NCI-H748 (cell line): ENCODE data around the gene FXYD7.
A peak's percentile ranks its signal among the peaks of the same experiment; 100 is the strongest.
"Not testable (repeated sequence)": the region's sequence is repeated elsewhere in the genome, so short reads cannot be mapped to it uniquely, and the experiment has no call there.

Source experiments
- DNase-seq: peaks from one replicate; lab custom pipeline; 2025; ENCODE audit not compliant: unreplicated experiment; lab: John Stamatoyannopoulos, UW

FXYD7 gene

DNA sequence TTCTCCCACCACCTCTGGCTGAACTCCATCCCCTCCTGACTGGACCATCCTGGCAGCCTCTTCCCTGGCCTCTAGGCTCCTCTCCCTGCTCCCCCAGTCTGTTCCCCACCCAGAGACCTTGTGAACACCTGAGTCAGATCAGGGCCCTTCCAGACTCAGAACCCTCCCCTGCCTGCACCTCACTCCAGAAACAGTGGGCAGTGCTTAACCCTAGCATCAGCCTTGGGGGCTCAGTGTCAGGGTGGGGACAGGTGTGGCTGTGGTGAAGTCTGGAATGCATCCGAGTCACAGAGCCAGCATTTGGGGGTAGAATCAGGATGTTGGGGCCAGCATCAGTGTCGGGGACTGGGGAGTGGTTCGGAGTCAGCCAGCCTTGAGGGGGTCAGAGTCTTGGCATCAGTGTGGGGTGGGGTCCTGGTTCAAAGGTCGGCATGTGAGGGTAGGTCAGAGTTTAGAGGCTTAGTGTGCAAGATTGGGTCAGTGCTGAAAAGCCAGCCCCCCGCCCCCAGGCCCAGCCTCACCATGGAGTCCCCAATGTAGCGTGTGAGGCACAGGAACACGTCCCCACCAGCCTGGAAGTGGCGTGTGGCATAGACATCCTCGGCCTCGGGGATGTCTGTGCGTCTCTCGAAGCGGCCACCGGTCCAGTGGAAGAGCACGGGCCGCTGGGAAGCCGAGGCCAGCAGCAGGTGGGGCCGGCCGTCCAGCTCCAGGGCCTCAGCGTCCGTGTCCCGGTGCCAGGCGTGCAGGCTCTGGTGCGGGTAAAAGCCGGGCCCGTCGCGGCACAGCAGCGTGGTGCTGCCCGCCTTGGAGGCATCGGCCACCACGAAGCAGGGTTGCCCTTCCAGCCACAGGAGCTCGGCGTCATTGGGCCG, 17.1 kb upstream of the FXYD7 start:
- no peak for DNase-seq

DNA sequence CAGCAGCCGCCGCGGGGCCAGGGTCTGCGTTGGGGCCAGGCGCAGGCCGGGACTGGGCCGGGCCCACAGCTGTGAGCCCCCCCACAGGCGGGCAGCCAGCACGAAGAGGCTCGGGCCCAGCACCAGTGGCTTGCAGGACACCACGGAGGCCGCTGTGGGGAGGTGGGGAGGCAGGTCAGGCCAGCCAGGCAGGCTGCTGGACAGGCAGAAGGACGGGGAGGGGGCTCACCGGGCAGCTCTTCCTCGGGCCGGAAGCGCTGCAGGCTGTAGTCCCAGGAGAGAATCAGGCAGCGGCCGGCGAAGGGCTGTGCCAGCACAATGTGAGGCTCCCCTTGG, 16.5 kb upstream of the FXYD7 start:
- no peak for DNase-seq

- DNase-seq = no peak
Measured at GRCh38 chr19:35127871-35128270, 15.2 kb upstream of the FXYD7 start.

DNA sequence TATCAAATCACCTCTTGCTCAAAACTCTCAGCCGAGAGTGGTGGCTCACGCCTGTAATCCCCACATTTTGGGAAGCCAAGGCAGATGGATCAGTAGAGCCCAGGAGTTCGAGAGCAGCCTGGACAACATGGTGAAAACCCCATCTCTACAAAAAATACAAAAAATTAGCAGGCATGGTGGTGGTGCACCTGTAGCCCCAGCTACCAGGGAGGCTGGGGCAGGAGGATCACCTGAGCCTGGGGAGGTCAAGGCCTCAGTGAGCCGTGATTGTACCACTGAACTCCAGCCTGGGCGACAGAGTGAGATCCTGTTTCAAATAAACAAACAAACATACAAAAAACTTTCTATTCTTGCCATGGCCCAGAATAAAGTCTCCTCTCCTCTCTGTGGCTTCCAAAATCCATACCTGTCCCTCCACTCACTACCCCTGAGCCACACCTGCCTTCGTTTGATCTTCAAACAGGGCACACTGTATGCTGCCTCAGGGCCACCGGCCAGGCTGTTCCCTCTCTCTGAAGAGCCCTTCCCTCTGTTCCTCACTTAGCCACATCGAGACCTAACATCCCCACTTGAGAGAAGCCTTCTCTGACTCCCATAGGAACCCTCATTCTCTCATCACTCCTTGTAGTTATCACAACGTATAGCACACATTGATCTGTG, 14.5 kb upstream of the FXYD7 start:
- no peak for DNase-seq

- DNase-seq = not testable (repeated sequence)
Measured at GRCh38 chr19:35129724-35130274, 13.3 kb upstream of the FXYD7 start.

DNA sequence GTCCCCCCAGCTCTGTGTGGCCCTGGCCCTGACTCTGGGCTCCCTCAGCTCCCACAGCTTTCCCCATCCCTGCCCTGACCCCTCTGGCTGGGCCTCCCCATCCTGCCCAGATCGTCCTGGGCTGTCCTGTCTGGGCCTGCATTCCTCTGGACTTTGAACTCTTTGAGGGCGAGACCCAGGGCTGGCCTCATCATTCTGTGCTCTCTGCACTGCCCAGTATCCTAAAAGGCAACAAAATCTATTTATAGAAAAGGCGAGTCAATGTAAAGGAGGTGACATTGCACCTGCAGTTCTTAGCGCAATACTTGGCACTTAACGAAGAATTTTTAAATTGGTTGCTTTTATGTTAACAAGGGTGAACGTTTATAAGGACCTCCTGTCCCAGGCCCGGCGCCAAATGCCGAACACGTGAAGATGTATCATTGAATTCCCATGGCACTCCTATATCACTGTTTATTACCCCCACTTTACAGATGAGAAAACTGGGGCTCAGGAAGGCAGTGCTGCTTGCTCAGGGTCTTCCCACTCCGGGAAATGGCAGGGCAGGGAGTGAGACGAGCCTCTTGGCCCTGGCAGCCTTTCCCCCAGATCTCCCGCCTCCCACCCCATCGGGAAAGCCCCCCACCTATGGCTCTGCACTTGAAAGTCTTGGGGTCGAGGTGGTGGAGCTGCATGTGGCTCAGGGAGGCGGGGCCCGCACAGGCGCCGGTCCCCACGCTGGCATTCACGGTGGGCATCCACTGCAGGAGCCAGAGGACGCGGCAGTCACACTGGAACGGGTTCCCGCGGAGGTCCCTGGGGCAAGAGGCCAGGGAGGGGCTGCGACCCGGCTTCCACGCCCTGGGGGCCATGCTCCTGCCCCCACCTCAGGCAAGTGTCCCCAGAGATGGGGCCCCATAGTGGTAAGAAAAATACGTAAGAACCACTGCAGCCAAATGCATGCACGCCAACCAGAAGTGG, 12.0 kb upstream of the FXYD7 start:
- no peak for DNase-seq

- DNase-seq = no peak
Measured at GRCh38 chr19:35132254-35132653, 10.8 kb upstream of the FXYD7 start.

- no peak for DNase-seq
Measured at GRCh38 chr19:35133826-35134225, 9.2 kb upstream of the FXYD7 start.

- no peak for DNase-seq
Measured at GRCh38 chr19:35134601-35135242, 8.3 kb upstream of the FXYD7 start, which contains the start of gene LGI4. TSS of gene LGI4 (minus strand) at chr19:35135059. CDS start at chr19:35134680, 379 bp downstream.

- DNase-seq = peak; percentile 63
Measured at GRCh38 chr19:35135389-35135909, 7.6 kb upstream of the FXYD7 start.

- DNase-seq = no peak
Measured at GRCh38 chr19:35136231-35136630, 6.8 kb upstream of the FXYD7 start.

DNA sequence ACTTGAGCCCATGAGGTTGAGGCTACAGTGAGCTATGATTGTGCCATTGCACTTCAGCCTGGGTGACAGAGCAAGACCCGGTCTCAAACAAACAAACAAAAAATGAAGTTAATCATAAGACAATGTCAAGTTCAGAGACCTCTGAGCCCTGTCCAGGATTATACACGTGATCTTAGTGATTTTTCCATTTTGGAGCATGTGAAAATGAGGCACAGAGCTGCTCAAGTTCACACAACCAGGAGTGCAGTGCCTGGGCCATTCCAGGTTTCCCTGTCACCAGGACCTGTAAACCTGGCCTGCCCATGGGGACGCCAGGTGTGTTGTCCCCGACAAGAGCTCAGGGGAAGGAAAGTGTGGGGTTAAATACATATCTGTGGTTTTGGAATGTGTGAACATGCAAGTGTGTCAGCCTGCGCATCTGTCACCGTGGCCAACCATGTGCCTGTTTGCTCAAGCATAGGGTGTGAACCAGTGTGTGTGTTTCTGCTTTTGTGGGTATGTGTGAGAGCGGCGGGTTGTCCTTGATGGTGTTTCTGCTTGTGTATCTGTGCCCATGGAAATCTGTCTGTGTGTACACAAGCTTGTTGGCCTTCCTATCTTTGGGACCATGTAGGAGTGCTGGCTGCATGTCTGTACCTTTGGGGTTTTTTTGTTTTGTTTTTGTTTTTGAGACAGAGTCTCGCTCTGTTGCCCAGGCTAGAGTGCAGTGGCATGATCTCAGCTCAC, 5.9 kb upstream of the FXYD7 start:
- no peak for DNase-seq

DNA sequence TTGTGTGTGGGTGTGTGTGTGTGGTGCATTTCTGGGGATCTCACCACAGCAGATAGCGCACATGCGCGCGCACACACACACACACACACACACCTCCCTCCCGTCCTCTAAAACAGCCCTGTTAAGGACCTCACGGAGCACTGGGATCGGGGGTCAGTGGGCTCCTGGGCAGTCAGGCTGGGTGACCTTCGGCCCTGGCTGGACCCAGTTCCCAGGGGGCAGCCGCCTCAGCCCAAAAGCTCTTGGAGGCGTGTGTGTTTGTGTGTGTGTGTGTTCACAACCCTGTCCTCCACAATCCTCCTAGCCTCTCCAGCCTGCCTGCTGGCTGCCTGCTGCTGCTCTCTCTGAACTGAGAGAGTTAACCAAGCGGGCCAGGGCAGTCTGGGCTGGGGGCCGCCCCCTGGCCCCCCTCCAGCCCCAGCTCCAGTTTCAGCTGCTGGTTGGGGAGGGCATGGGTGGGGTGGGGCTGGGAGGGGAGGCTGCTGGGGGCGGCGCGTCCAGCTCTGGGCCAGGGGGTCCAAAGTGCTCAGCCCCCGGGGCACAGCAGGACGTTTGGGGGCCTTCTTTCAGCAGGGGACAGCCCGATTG, 4.7 kb upstream of the FXYD7 start, which contains the start of gene FXYD1:
FXYD1 (plus strand) TSS at position 520 of the 588 bp plus-strand sequence. CDS start 1,256 bp downstream, outside the sequence.
- no peak for DNase-seq

DNA sequence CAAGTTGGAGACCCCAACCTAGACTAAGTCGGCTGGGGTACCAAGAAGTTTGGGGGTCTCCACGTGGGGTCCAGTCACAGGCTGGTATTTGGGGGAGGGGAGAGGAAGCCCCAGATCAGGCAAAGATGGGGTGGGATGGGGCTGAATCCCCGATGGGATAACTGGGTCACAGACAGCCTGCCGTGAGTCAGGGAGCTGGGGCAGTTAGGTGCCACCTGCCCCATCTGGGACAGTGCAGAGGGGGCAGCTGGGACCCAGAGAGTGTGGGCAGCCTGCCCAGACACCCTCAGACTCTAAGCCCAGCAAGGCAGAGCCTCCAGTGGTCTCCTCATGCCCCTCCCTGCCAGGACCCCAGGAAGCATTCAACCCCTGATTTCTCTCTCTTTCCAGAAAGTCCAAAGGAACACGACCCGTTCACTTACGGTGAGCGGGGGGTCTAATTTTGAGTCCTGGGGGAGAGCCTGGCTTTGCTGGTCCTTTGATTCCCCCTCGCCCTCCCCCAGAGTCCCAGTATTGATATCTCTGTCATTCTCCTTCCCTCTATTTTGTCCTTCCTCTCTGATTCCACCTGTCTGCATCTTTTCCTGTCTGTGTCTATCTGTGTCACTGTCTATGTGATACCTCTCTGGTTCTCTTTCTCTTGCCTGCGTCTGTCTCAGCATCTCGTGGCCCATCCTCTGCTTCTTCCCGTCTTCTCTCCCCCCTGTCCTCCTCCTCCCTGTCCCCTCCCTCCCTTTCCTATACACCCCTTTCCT, 2.7 kb upstream of the FXYD7 start:
- DNase-seq = no peak

- peak; percentile 93 for DNase-seq
Measured at GRCh38 chr19:35140962-35141836, 1.9 kb upstream of the FXYD7 start.

DNA sequence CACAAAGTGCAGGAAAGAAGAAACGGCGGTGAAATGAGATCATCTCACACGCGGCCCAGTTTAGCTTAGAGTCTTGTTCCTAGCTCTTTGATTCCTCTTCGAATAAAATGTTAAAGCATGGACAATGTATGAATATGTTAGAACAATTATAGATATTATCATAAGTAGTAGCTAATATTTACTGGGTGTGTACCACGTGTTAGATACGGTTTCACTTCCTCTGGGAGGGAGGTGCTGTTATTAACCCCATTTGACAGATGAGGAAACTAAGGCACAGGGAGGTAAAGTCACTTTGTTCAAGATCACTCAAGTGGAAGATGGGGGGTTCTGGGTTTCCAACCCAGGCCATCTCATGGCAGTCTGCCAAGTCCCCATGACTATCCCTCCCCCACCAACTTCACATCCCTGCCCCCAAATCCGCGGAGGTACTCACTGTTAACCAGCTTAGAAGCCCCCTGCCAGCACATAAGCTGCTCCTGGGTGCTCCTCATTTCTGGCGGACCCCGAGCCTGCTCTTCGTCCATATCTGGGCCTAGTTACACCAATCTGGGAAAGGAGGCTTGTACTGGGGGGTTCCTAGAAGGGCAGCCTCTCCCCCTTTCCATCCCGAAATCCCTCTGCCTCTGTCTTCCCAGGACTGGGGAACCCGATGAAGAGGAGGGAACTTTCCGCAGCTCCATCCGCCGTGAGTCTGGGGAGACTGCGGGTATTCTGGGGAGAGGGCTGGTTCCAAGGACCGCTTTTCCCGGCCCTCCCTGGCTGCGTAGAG, 1.0 kb upstream of the FXYD7 start:
- no peak for DNase-seq
